Activated B cell treated with CpG ODN at 0.5 μM for 24 hours (primary cell): ENCODE measurements around the gene JARID2. TPM values are rescaled to one million over a fixed set of nuclear protein-coding genes. Genes with fewer than 3 reads are reported as not detected.

Experiments used
- ATAC-seq: fragments of 200-7000 bp; cut with Tn5 transposase; one replicate; pipeline ENCODE4 v1.10.0; 2021; ENCODE audit warnings: low read depth, mild to moderate bottlenecking, moderate library complexity
- CTCF ChIA-PET: fragments of 350-600 bp; sonication (Branson Sonifier 250); formaldehyde crosslinking; loops from one replicate; lab custom pipeline; 2021; ENCODE audit warnings: antibody characterized with exemption; lab: Charles Lee
- POLR2A ChIA-PET: fragments of 350-600 bp; sonication (Branson Sonifier 250); formaldehyde crosslinking; loops from one replicate; lab custom pipeline; 2021; ENCODE audit warnings: antibody characterized with exemption; lab: Charles Lee
- DNase-seq: peaks from one replicate; pipeline ENCODE4 v3.0.0; 2022
- H3K27ac Mint-ChIP-seq: one replicate; pipeline ENCODE4 v1.8.0; 2020; ENCODE audit warnings: mixed read lengths
- H3K27me3 Mint-ChIP-seq: one replicate; pipeline ENCODE4 v1.8.0; 2021; ENCODE audit warnings: mixed read lengths
- H3K36me3 Mint-ChIP-seq: one replicate; pipeline ENCODE4 v1.8.0; 2021; ENCODE audit warnings: low read depth, mixed read lengths
- H3K4me1 Mint-ChIP-seq: one replicate; pipeline ENCODE4 v1.8.0; 2021; ENCODE audit warnings: mixed read lengths
- H3K4me3 Mint-ChIP-seq: one replicate; pipeline ENCODE4 v1.8.0; 2020; ENCODE audit warnings: mild to moderate bottlenecking, mixed read lengths
- H3K9me3 Mint-ChIP-seq: one replicate; pipeline ENCODE4 v1.8.0; 2020; ENCODE audit warnings: mixed read lengths
- CTCF ChIP-seq: fragments of 200-600 bp; IDR thresholded peaks from one replicate; pipeline ENCODE4 v1.8.0; 2022; ENCODE audit warnings: antibody characterized with exemption, mild to moderate bottlenecking
- intact Hi-C: fragments of 100-400 bp; cut with micrococcal nuclease; formaldehyde crosslinking; loops from one replicate; pipeline ENCODE4 v1.15.1; 2024
- total RNA-seq: library from RNA; stranded (reverse); gene quantifications from 2 replicates; pipeline ENCODE4 v1.2.3, GENCODE V29; 2022

JARID2 gene
- total RNA-seq, 1 donor from 2014 or later, result 28.5 TPM

DNA sequence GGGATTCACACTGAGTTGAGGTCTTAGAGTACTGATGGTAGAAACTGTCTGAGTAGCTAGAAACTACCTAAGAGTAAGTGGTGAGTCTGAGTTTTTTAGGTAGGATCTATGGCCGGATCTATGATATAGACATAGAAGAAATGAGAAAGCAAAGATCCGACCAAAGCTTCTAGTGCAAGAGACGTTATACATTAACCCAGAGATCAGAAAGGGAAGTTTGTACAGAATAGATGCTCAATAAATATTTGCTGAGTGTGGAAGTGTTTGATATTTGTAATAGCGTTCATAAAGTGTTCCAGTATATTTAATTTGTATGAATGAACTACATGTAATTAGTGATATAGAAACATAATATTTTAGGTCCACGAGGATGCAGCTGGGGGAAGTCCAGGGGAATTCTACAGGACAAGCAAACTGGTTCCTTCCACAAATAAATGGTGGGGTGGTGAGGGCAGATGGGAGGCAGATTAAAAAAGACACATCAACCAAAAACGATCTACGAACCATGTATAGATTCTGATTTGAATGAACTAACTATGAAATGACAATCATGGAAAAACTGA is 31.9 kb upstream of the JARID2 start:
- TF ChIP-seq CTCF, result no peak
- POLR2A ChIA-PET, result no interaction called here
- intact Hi-C loops, result no loop called here

DNA sequence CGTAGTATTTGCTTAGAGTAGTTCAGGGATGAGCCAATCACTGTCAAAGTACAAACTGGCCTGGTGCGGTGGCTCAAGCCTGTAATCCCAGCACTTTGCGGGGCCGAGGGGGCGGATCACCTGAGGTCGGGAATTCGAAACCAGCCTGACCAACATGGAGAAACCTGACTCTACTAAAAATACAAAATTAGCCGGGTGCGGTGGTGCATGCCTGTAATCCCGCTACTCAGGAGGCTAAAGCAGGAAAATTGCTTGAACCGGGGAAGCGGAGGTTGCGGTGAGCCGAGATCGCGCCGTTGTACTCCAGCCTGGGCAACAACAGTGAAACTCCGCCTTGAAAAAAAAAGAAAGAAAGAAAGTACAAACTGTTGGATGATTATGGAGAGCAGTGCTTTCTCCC is 27.5 kb upstream of the JARID2 start:
- intact Hi-C loops, result no loop called here
- CTCF ChIA-PET, result no interaction called here
- Mint-ChIP-seq H3K4me1 (peaks cover 18% of the 10 kb centered on the region), H3K27me3 (no peaks in the 10 kb centered on the region), H3K27ac (no peak overlapping the region), H3K9me3 (no peaks in the 10 kb centered on the region), H3K36me3 (no peaks in the 10 kb centered on the region), H3K4me3 (no peak overlapping the region)
- POLR2A ChIA-PET, result no interaction called here
- DNase-seq (no peak), ATAC-seq (no peak)
- no peak for TF ChIP-seq CTCF

More for the DNA sequence above, 31.9 kb upstream of the JARID2 start:
- H3K27me3 Mint-ChIP-seq, result no peaks in the 10 kb centered on the region
- CTCF ChIA-PET, result no interaction called here
- H3K36me3 Mint-ChIP-seq, result no peaks in the 10 kb centered on the region
- H3K4me1 Mint-ChIP-seq, result peaks cover 15% of the 10 kb centered on the region
- no peak for DNase-seq
- H3K27ac Mint-ChIP-seq, result no peak overlapping the region
- no peaks in the 10 kb centered on the region for H3K9me3 Mint-ChIP-seq
- H3K4me3 Mint-ChIP-seq, result no peak overlapping the region
- ATAC-seq, result no peak

DNA sequence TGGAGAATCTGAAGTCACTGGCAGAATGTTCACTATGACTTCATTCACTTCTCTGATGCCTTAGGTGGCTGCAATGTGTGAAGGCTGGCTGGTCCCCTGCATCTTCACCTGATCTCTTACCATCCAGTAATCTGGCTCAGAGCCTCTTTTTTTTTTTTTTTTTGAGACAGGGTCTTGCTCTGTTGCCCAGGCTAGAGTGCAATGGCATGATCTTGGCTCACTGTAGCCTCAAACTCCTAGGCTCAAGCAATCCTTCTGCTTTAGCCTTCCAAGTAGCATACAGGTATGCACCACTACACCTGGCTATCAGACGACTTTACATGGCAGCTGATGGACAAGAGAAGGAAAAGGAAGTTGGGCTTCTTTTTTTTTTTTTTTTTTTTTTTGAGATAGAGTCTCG is 25.8 kb upstream of the JARID2 start:
- ChIA-PET POLR2A (interaction anchor here (0.9 kb wide), 1 partner anchor 11 kb away, joined by 3 read pairs; no protein-coding TSS in a partner anchor), CTCF (no interaction called here)
- Mint-ChIP-seq H3K9me3 (no peaks in the 10 kb centered on the region), H3K4me1 (peaks cover 4% of the 10 kb centered on the region), H3K4me3 (no peak overlapping the region), H3K36me3 (no peaks in the 10 kb centered on the region), H3K27ac (no peak overlapping the region), H3K27me3 (no peaks in the 10 kb centered on the region)
- DNase-seq (no peak), ATAC-seq (no peak)
- intact Hi-C loops, result no loop called here
- no peak for TF ChIP-seq CTCF

DNA sequence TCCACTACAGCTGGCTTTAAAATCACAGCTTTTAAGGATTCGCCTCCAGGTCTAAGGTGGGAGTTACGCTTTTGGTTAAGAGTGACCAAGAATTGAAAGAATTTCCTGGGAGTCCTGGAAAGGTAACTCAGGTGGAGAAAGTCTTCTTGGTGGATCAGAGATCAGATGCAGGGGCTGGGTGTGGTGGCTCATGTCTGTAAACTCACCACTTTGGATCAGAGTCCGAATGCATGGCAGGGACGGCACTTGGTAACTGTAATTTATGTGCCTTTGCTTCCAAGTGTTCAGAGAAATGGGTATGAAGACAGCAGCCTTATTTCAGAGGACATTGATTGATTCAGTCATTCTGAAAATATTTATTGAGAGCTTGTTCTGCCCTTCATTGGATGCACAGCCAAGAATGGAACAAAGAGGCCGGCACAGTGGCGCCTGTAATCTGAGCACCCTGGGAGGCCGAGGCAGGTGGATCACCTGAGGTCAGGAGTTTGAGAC is 18.0 kb upstream of the JARID2 start:
- DNase-seq (no peak), ATAC-seq (no peak)
- Mint-ChIP-seq H3K27ac (no peak overlapping the region), H3K9me3 (no peaks in the 10 kb centered on the region), H3K4me1 (peaks cover 10% of the 10 kb centered on the region), H3K27me3 (no peaks in the 10 kb centered on the region), H3K4me3 (no peak overlapping the region), H3K36me3 (no peaks in the 10 kb centered on the region)
- intact Hi-C loops, result no loop called here
- TF ChIP-seq CTCF, result no peak
- ChIA-PET CTCF (no interaction called here), POLR2A (no interaction called here)

DNA sequence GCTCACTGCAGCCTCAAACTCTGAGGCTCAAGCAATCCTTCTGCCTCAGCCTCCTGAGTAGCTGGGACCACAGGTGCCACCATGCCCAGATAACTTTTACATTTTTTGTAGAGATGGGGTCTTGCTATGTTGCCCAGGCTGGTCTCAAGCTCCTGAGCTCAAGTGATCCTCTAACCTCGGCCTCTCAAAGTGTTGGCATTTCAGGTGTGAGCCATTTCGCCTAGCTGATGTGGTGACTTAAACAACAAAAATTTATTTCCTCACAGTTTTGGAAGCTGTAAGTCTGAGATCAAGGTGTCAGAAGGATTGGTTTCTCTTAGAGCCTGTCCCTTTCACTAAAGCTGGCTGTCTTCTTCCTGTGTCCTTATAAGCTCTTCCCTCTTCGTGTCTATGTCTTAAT is 15.0 kb upstream of the JARID2 start:
- ChIA-PET CTCF (no interaction called here), POLR2A (interaction anchor here (0.7 kb wide), 3 partner anchors 10 to 316 kb away, joined by 3 to 6 read pairs (median 3); no protein-coding TSS in a partner anchor)

More for the DNA sequence above, 15.0 kb upstream of the JARID2 start:
- H3K4me3 Mint-ChIP-seq, result no peak overlapping the region
- DNase-seq (no peak), ATAC-seq (no peak)
- peaks cover 22% of the 10 kb centered on the region for H3K4me1 Mint-ChIP-seq
- no peaks in the 10 kb centered on the region for H3K27me3 Mint-ChIP-seq
- no peaks in the 10 kb centered on the region for H3K36me3 Mint-ChIP-seq
- TF ChIP-seq CTCF, result no peak
- intact Hi-C loops, result no loop called here
- H3K27ac Mint-ChIP-seq, result no peak overlapping the region
- H3K9me3 Mint-ChIP-seq, result no peaks in the 10 kb centered on the region
